Measurements from ENCODE around the gene KDM5B. TPM values are rescaled to one million over a fixed set of nuclear protein-coding genes. Genes with fewer than 3 reads are reported as not detected.

Gene KDM5B
- total and polyA plus RNA-seq, 9 of the 15 experiments (the other 6 are each of a cell fraction or from before 2014, with no cell fraction given): 15.4 to 90.6 (median 57.1) TPM

GRCh38 chr1:202692959-202693555, 115.2 kb downstream of the KDM5B start (continued):
- TF ChIP-seq ZBTB33 (CRISPR knock-in tag; IDR thresholded peaks at IDR 0.05): peak; percentile 40; the same call in 1 of the 2 replicates
- TF ChIP-seq BCL6 (CRISPR knock-in tag; IDR thresholded peaks at IDR 0.05): peak; percentile 17; the same call in 1 of the 2 replicates
- TF ChIP-seq ZNF184 (CRISPR knock-in tag; IDR thresholded peaks at IDR 0.05): no peak
- TF ChIP-seq RERE (CRISPR knock-in tag; IDR thresholded peaks at IDR 0.05; ENCODE audit: borderline replicate concordance): no peak
- TF ChIP-seq ZNF589 (CRISPR knock-in tag; IDR thresholded peaks at IDR 0.05; ENCODE audit: low read depth): 0 out of 2 replicates have a peak, but pooled peaks have one; percentile 45
- no peak for TF ChIP-seq GATAD2B (IDR thresholded peaks at IDR 0.05; ENCODE audit: borderline replicate concordance)
- TF ChIP-seq, protein P1, sequence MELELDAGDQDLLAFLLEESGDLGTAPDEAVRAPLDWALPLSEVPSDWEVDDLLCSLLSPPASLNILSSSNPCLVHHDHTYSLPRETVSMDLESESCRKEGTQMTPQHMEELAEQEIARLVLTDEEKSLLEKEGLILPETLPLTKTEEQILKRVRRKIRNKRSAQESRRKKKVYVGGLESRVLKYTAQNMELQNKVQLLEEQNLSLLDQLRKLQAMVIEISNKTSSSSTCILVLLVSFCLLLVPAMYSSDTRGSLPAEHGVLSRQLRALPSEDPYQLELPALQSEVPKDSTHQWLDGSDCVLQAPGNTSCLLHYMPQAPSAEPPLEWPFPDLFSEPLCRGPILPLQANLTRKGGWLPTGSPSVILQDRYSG (tag; conservative IDR thresholded peaks at IDR 0.05; ENCODE audit: low read depth): peak; percentile 79
- no peak; the same call in 1 of the 2 replicates for TF ChIP-seq ZBTB1 (CRISPR knock-in tag; IDR thresholded peaks at IDR 0.05; ENCODE audit: borderline replicate concordance, low read depth)
- no peak for TF ChIP-seq ELF1 (tag; IDR thresholded peaks at IDR 0.05)
- TF ChIP-seq ARID2 (IDR thresholded peaks at IDR 0.05): no peak
- TF ChIP-seq GTF2F1 (IDR thresholded peaks at IDR 0.05; ENCODE audit: low read depth, low read length): no peak
- TF ChIP-seq ZNF766 (CRISPR knock-in tag; conservative IDR thresholded peaks at IDR 0.05): peak; percentile 94
- no peak for TF ChIP-seq TSHZ1 (CRISPR knock-in tag; IDR thresholded peaks at IDR 0.05)
- no peak for TF ChIP-seq PHTF2 (CRISPR knock-in tag; IDR thresholded peaks at IDR 0.05)
- TF ChIP-seq ELF2 (CRISPR knock-in tag; IDR thresholded peaks at IDR 0.05): no peak

Data from K562 (cell line).